GM12865 (cell line): Measurements from ENCODE around the gene VPS37D.
"Not testable (repeated sequence)": the region's sequence is repeated elsewhere in the genome, so short reads cannot be mapped to it uniquely, and the experiment has no call there.

Experiments used
- DNase-seq: peaks from one replicate; pipeline ENCODE4 v3.0.0; 2010; ENCODE audit warnings: low read depth
- H3K4me3 ChIP-seq: 2 replicates; pipeline ENCODE4 v1.5.1; 2011; ENCODE audit warnings: mild to moderate bottlenecking, low read depth, low read length, control low read depth
- TF ChIP-seq, protein P1 (sequence below): IDR thresholded peaks from 2 replicates; pipeline ENCODE4 v1.5.1; 2011; ENCODE audit warnings: low read length, control low read depth, low read depth, inconsistent platforms; ENCODE audit not compliant: insufficient read depth; ENCODE audit errors: missing control alignments

Gene VPS37D

GRCh38 chr7:73659983-73660382, 7.6 kb upstream of the VPS37D start:
- TF ChIP-seq, protein P1, sequence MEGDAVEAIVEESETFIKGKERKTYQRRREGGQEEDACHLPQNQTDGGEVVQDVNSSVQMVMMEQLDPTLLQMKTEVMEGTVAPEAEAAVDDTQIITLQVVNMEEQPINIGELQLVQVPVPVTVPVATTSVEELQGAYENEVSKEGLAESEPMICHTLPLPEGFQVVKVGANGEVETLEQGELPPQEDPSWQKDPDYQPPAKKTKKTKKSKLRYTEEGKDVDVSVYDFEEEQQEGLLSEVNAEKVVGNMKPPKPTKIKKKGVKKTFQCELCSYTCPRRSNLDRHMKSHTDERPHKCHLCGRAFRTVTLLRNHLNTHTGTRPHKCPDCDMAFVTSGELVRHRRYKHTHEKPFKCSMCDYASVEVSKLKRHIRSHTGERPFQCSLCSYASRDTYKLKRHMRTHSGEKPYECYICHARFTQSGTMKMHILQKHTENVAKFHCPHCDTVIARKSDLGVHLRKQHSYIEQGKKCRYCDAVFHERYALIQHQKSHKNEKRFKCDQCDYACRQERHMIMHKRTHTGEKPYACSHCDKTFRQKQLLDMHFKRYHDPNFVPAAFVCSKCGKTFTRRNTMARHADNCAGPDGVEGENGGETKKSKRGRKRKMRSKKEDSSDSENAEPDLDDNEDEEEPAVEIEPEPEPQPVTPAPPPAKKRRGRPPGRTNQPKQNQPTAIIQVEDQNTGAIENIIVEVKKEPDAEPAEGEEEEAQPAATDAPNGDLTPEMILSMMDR, result no peak
- no peak overlapping the region for H3K4me3 ChIP-seq
- DNase-seq, result no peak

- not testable (repeated sequence) for DNase-seq, H3K4me3 ChIP-seq
These were observed 7.0 kb upstream of the VPS37D start for GRCh38 chr7:73660594-73660993.

DNA sequence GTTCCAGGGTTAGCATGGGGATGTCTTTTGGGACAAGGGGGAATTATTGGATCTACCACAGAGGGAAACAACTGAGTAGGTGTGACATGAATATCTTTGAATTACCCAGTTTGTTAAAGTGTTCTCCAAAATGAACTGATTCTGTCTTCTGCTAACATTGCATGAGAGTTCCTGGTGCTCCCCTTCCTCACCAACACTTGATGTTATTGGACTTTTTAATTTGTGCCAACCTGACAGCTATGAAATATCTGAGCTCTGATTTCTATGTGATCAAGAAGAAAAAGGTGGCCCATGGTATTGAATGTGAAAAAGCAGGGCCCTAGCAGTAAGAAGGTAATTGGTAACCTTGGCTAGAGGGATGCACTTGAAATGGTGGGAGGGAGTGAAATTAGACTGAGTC, 4.6 kb upstream of the VPS37D start:
- no peak for DNase-seq
- TF ChIP-seq, protein P1, result no peak
- H3K4me3 ChIP-seq, result no peak overlapping the region

DNA sequence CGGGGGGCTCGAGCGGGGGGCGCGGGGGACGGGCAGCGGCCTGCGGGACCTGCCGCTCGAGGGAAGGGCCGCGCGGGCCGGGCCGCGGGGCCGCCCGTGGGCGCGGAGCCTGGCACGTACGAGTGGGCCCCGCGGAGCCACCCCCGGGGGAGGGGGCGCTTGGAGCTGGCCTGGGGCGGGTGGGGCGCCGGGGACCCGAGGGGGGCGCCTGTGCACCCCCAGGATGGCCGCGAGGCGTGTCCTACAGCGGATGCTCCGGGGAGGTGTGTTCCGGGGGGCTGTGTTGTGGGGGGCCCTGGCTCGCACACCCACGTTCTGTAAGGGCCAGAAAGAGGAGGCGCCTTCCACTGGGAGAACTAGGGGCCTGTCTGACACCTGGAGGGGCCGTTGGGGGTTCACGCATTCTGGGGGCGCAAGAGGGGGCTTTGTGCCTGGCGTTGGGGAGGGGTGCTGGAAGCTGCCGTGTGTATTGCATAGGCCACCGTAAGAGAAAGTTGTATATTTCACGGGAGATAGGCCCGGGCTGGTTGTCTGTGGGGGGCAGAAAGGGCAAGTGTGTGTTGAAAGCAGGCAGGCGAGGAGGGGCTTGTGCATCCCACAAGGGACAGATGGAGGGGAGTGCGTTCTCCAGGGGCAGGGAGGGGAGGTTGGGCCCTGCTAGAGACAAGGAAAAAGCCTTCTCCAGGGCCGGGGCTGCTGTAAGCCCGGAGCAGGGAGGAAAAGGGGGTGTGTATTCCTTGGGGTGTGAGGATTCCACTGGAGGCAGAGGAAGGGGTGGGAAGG, 663 bp downstream of the VPS37D start:
- TF ChIP-seq, protein P1, result no peak
- peak overlapping the region; percentile 26 for H3K4me3 ChIP-seq
- DNase-seq, result no peak

DNA sequence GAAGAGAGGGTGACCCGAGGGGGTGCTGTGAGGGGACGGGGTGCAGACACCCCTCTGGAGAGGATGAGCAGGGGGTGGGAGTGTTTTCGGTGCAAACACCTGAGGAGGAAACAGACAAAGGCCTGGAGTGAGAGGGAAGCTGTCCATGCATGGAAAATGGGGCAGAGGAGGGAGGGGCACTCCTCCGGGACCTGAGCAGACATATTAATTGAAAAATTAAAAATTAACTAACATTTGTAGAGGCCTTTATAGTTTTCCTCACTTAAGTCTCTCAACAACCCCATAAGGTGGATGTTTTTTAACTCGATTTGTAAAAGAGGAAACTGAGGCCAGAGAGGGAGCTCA, 1.2 kb downstream of the VPS37D start:
- no peak overlapping the region for H3K4me3 ChIP-seq

DNA sequence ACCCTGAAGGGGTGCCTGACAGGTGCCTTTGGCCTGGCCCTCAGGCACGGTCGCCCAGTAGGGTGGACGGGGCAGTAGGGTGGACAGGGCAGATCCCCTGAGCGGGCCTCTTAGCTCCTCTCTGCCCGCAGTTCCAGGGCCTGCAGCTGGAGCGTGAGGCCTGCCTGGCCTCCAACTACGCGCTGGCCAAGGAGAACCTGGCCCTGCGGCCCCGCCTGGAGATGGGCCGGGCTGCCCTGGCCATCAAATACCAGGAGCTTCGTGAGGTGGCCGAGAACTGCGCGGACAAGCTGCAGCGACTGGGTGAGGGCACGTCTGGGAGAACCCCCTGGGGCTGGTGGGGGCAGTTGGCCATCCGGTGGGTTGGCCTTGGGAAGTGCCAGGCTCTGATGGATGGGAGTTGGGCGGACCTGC, 1.7 kb downstream of the VPS37D start:
- no peak overlapping the region for H3K4me3 ChIP-seq
- DNase-seq, result no peak
- TF ChIP-seq, protein P1, result no peak

More for the DNA sequence above, 1.2 kb downstream of the VPS37D start:
- no peak for DNase-seq
- TF ChIP-seq, protein P1, result no peak

GRCh38 chr7:73669858-73670385, 2.3 kb downstream of the VPS37D start:
- no peak for DNase-seq
- H3K4me3 ChIP-seq, result no peak overlapping the region
- TF ChIP-seq, protein P1, result no peak
